ENCODE results near the gene CNEP1R1.
A peak's percentile ranks its signal among the peaks of the same experiment; 100 is the strongest.
"Not testable (repeated sequence)": the region's sequence is repeated elsewhere in the genome, so short reads cannot be mapped to it uniquely, and the experiment has no call there.

CNEP1R1 gene

DNA sequence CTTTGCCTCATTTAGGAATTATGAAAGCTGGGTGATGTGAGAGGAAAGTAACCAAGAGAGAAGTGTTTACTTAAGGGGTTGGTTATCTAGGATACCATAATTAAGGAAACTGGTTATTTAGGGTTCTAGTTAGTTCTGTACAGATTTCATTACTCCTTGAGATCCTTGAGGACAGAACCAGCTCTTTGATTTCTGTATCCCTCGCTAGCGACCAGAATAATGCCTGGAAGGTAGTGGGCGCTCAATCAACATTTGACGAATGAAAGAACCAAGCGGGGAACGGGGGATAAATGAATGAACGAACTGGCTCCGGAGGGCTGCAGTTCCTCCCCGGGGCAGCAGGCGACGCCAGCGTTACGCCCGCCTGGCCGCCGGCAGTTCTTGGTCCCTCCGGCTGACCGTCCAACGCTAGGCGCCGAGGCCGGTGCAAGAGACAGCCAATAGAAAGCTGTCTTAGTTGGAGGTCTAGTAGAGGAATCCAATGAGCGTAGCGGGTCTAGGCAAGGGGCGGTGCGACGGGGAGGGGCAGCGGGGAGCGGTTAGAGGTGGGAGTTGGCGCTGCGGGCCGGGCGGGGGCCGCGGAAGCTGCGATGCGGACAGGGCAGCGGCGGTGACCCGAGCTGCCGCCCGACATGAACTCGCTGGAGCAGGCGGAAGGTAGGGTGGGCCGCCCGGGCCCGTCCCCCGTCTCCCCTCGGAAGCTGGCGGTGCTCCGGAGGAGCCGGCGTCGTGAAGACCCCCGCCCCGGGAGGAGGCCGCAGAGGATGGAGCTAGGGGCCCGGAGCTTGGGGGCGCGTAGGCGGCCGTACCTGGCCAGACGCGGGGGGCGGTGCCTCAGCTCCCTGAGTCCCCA is at the start of gene CNEP1R1:
TSS of gene CNEP1R1 (plus strand) at position 542 of the 853 bp plus-strand sequence. CDS start at position 633, 91 bp downstream.
- peak; percentile 96 for DNase-seq (ENCODE audit: low read depth)

- DNase-seq (ENCODE audit: low read depth) = no peak
These were observed 47.6 kb upstream of the CNEP1R1 start for GRCh38 chr16:49977427-49977826.

DNA sequence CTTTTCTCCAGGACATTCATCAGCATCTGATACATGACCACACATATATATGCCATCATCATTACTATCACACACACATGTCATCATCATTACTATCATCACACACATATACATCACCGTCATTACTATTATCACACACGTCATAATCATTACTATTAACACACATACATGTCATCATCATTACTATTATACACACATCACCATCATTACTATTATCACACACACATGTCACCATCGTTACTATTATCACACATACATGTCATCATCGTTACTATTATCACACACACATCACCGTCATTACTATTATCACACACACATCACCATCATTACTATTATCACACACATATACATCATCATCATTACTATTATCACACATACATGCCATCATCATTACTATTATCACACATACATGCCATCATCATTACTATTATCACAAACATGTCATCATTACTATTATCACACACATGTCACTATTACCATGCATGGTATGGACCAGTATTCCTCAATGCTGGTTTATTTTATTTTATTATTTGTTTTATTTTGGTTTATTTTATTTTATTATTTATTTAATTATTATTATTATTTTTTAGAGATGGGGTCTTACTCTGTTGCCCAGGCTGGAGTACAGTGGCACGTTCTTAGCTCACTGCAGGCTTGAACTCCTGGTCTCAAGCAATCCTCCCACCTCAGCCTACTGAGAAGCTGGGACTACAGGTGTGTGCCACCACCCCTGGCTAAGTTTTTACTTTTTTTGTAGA is 46.3 kb upstream of the CNEP1R1 start:
- no peak for DNase-seq (ENCODE audit: low read depth)

- DNase-seq (ENCODE audit: low read depth) = no peak
These were observed 44.9 kb upstream of the CNEP1R1 start for GRCh38 chr16:49980166-49980565.

DNA sequence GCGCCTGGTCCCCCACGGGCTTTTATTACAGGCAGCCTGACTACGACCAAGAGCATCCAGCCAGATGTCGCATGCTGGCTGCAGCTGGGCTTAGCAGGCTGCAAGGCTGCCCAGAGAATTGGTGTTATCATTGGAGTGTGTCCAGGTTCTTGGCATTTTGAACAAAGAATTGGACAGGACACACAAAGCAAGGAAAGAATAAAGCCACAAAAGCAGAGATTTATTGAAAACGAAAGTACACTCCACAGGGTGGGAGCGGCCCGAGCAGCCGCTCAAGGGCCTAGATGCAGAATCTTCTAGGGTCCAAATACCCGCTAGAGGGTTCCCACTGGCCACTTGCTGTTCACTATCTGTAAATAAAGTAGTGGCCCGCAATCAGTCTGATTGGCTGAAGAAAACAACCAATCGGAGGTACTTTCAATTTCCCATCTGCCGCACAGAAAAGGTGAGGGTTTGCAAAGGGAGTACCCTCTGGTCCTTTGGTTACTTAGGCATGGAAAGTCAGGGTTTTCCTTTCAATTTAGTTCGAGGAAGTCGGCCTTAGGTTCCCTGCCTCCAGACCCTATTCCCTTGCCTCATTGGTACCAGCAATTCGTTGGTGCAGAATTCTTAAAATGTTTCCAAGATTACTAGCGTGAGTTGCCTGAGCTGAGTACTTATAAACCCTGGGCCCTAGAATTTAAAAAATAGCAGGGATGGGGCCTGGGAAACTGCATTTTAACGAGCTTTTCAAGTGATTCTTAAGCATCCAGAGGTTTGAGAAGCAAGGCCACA is 38.5 kb upstream of the CNEP1R1 start:
- peak; percentile 67 for DNase-seq (ENCODE audit: low read depth)

- DNase-seq (ENCODE audit: low read depth) = no peak
These were observed 37.6 kb upstream of the CNEP1R1 start for GRCh38 chr16:49987381-49987780.

GRCh38 chr16:49992825-49993224 is 32.2 kb upstream of the CNEP1R1 start:
- no peak for DNase-seq (ENCODE audit: low read depth)

DNA sequence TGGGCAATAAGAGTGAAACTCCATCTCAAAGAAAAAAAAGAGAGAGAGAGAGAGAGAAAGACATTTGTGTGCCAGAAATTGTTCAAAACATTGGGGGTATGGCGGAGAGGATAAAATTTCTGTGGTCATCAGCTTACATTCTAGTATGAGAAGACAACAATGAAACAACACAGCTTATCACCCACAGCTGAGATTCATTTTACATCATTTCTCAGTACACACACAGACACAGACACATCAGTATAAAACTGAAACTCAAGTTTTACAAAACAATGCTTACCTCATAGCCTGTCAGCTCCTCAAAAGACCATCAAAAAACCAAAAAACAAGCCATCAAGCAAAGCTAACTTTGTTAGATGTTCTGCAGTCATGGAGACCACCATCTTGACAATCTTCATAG is 31.4 kb upstream of the CNEP1R1 start:
- DNase-seq (ENCODE audit: low read depth) = no peak

- no peak for DNase-seq (ENCODE audit: low read depth)
These were observed 31.0 kb upstream of the CNEP1R1 start for GRCh38 chr16:49994006-49994405.

GRCh38 chr16:49995720-49996119 is 29.3 kb upstream of the CNEP1R1 start:
- DNase-seq (ENCODE audit: low read depth) = no peak

- no peak for DNase-seq (ENCODE audit: low read depth)
These were observed 27.2 kb upstream of the CNEP1R1 start for GRCh38 chr16:49997721-49998251.

DNA sequence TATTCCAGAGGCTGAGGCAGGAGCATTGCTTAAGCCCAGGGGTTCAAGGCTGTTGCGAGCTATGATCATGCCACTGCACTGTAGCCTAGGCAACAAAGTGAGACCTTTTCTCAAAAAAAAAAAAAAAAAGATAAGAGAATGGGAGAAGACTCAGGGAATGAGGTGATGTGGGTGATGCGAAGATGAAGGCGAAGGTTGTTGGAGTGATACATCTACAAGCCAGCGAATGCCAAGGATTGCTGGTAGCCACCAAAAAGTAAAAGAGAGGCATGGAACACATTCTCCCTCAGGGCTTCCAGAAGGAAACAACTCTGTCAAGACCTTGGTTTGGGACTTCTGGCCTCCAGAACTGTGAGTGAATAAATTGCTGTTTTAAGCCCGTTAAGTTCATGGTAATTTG is 26.0 kb upstream of the CNEP1R1 start:
- no peak for DNase-seq (ENCODE audit: low read depth)

GRCh38 chr16:50001144-50001543 is 23.9 kb upstream of the CNEP1R1 start:
- DNase-seq (ENCODE audit: low read depth) = no peak

- DNase-seq (ENCODE audit: low read depth) = no peak
These were observed 22.8 kb upstream of the CNEP1R1 start for GRCh38 chr16:50002190-50002589.

- DNase-seq (ENCODE audit: low read depth) = no peak
These were observed 20.8 kb upstream of the CNEP1R1 start for GRCh38 chr16:50004239-50004638.

DNA sequence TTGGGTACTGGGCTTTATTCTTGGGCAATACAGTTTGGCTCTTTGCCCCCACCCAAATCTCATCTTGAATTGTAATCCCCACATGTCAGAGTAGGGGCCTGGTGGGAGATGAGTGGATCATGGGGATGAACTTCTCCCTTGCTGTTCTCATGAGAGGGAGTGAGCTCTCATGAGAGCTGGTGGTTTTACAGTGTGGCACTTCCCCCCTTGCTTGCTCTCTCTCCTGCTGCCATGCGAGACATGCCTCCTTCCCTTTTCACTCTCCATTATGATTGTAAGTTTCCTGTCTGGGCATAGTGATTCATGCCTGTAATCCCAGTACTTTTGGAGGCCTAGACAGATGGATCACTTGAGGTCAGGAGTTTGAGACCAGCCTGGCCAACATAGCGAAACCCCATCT is 18.1 kb upstream of the CNEP1R1 start:
- no peak for DNase-seq (ENCODE audit: low read depth)

- no peak for DNase-seq (ENCODE audit: low read depth)
These were observed 17.3 kb upstream of the CNEP1R1 start for GRCh38 chr16:50007744-50008143.

DNA sequence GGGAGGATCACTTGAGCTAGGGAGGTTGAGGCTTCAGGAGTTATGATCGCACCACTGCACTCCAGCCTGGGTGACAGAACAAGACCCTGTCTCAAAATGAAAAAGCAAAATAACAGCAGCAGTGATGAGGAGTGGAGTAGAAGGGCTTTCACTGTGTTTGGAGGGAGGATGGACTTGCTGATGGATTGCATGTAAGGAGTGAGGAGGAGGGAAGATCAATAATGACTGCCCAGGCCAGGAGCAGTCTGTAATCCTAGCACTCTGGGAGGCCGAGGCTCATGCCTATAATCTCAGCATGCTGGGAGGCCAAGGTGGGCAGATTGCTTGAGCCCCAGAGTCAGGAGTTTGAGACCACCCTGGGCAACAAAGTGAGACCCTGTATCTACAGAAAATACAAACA is 14.8 kb upstream of the CNEP1R1 start:
- DNase-seq (ENCODE audit: low read depth) = no peak

GRCh38 chr16:50011707-50012106 is 13.3 kb upstream of the CNEP1R1 start:
- no peak for DNase-seq (ENCODE audit: low read depth)

GRCh38 chr16:50012182-50012581 is 12.8 kb upstream of the CNEP1R1 start:
- DNase-seq (ENCODE audit: low read depth) = no peak

DNA sequence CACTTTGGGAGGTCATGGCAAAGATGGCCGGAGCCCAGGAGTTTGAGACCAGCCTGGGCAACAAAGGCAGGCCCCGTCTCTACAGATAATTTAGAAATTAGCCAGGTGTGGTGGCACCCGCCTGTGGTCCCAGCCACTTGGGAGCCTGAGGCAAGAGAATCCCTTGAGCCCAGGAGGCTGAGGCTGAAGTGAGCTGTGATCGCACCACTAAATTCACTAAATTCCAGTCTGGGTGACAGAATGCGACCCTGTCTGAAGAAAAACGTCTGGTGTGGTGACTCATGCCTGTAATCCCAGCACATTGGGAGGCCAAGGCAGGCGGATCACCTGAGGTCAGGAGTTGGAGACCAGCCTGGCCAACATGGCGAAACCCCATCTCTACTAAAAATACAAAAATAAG is 10.8 kb upstream of the CNEP1R1 start:
- DNase-seq (ENCODE audit: low read depth) = not testable (repeated sequence)

DNA sequence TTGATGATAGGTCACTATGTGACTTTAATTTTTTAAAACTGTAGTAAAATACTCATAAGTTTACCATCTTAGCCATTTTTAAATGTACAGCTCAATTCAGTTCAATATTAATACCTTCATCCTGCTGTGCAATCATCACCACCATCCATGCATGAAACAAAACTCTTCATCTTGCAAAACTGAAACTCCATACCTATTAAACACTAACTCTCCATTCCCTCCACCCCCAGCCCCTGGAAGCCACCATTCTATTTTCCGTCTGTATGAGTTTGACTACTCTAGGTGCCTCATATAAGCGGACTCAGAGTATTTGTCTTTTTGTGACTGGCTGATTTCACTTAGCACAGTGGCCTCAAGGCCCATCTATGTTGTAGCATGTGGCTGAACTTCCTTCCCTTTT is 9.4 kb upstream of the CNEP1R1 start:
- no peak for DNase-seq (ENCODE audit: low read depth)

All from fibroblast of gingiva (primary cell).